Activated naive CD4-positive, alpha-beta T cell treated with anti-CD3 and anti-CD28 coated beads, Interleukin-2, amount 50 U/mL, for 72 hours (primary cell): ENCODE data around the gene IGF2BP2. TPM values are rescaled to one million over a fixed set of nuclear protein-coding genes. Genes with fewer than 3 reads are reported as not detected.
"Not testable (repeated sequence)": the region's sequence is repeated elsewhere in the genome, so short reads cannot be mapped to it uniquely, and the experiment has no call there.

ENCODE experiments used
- ATAC-seq, 2 donors: fragments of 150-1000 bp; cut with Tn5 transposase; 2 replicates each; pipeline ENCODE4 v1.10.0; 2021; ENCODE audit warnings: mild to moderate bottlenecking in 2 of 2, moderate library complexity in 2 of 2
- DNase-seq, 2 donors: peaks; one replicate each; pipeline ENCODE4 v3.0.0; 2021 to 2022; ENCODE audit warnings: low spot score in 2 of 2
- H3K27ac Mint-ChIP-seq, 2 donors: one replicate each; pipeline ENCODE4 v1.8.0; 2022; ENCODE audit warnings: mild to moderate bottlenecking in 2 of 2, mixed read lengths in 2 of 2
- H3K36me3 Mint-ChIP-seq, 2 donors: one replicate each; pipeline ENCODE4 v1.8.0; 2022; ENCODE audit warnings: mixed read lengths in 2 of 2
- H3K9me3 Mint-ChIP-seq, 2 donors: one replicate each; pipeline ENCODE4 v1.8.0; 2022; ENCODE audit warnings: mixed read lengths in 2 of 2
- total RNA-seq, 2 donors: library from RNA; stranded (reverse); gene quantifications; one replicate each; pipeline ENCODE4 v1.2.3, GENCODE V29; 2022

Gene IGF2BP2
- total RNA-seq, result 1 to 10 TPM in 1 of 2 donors, under 1 TPM in 1; 0.46 to 2.9 TPM

DNA sequence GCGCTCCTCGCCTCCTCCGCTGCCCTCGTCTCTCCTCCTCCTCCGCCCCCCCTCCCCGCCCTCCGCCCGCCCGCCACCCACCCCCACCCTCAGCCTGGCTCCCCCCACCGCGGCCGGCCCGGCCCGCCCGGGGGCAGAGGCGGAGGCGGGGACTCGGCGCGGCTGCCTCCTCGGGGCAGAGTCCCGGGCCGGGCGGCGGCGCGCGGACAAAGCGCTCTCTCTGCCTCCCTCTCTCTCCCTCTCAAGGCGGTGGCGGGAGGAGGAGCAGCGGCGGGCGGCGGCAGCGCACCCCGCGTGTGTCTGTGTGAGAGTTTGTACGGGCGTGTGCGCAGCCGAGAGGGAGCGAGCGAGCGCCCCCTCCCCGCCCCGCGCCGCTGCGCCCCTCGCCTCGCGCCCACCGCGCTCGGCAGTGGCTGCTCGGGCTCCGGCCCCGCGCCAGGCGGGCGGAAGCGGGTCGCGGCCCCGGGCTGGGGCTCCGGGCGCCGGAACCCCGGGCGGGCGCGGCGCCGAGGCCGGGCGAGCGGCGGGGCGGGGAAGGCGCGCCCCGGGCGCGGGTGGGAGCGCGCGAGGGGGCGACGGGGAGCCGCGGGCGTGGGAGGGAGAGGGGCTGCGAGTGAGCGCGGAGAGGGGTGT is at the start of gene IGF2BP2:
TSS of gene IGF2BP2 (minus strand) at position 37 of the 633 bp plus-strand sequence. CDS start 82 bp downstream, outside the sequence.
- peak; percentile 81 to 87 for ATAC-seq
- H3K9me3 Mint-ChIP-seq, result no peaks in the 10 kb centered on the region
- no peak within 1 kb of the TSS for H3K27ac Mint-ChIP-seq
- H3K36me3 Mint-ChIP-seq, result peaks cover 0 to 12% of the 10 kb centered on the region in 2 donors
- peak in 1 of 2 donors; percentile 57 for DNase-seq

DNA sequence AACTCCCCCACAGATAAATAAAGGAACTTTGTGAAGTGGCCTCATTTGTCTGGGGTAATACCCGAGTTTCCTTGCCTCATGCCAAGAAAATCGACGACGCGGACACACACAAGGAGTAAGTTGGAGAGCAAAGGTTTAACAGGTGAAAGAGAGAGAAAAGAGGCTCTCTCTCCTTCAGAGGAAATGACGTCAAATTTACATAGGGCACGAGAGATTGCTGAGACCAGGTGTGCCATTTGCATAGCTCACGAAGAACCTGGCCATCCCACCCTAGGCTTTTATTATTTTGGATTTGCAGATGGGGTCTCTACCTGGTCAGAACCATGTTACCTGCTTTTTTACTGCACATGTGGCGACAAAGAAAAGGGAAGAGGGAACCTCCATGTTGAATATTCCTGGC is 49.3 kb upstream of the IGF2BP2 start:
- Mint-ChIP-seq H3K9me3 (no peaks in the 10 kb centered on the region), H3K27ac (no peak overlapping the region), H3K36me3 (no peaks in the 10 kb centered on the region)
- ATAC-seq (no peak), DNase-seq (no peak)

DNA sequence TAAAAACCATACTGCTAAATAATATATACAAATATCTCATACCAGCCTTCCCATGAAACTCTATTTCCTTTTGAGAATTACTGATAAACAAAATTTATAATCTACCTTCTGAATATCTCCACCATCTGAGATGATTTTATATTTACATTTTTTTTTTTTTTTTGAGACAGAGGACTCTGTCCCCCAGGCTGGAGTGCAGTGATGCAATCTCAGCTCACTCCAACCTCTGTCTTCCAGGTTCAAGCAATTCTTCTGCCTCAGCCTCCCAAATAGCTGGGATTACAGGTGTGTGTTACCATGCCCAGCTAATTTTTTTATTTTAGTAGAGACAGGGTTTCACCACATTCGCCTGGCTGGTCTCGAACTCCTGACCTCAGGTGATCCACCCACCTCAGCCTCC is 42.8 kb upstream of the IGF2BP2 start:
- no peak for DNase-seq
- H3K27ac Mint-ChIP-seq, result no peak overlapping the region
- H3K9me3 Mint-ChIP-seq, result no peaks in the 10 kb centered on the region
- ATAC-seq, result no peak
- no peaks in the 10 kb centered on the region for H3K36me3 Mint-ChIP-seq

- Mint-ChIP-seq H3K27ac (no peak overlapping the region), H3K36me3 (no peaks in the 10 kb centered on the region), H3K9me3 (no peaks in the 10 kb centered on the region)
- ATAC-seq (no peak), DNase-seq (no peak)
Measured at GRCh38 chr3:185866995-185867394, 42.2 kb upstream of the IGF2BP2 start.

GRCh38 chr3:185866555-185866954 is 41.7 kb upstream of the IGF2BP2 start:
- H3K9me3 Mint-ChIP-seq, result no peaks in the 10 kb centered on the region
- ATAC-seq (no peak), DNase-seq (no peak)
- H3K27ac Mint-ChIP-seq, result no peak overlapping the region
- H3K36me3 Mint-ChIP-seq, result no peaks in the 10 kb centered on the region

DNA sequence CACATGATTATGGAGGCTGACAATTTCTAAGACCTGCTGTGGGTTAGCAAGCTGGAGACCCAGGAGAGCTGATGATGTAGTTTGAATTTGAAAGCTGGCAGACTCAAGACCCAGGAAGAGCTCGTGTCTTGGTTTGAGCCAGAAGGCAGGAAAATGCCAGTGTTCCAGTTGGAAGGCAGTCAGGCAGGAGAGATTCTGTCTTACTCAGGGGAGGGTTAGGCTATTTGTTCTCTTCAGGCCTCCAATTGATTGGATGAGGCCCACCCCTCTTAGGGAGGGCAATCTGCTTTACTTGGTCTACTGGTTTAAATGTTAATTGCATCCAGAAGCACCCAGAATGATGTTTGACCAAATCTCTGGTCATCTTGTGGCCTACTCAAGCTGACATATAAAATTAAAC is 40.4 kb upstream of the IGF2BP2 start:
- H3K36me3 Mint-ChIP-seq, result no peaks in the 10 kb centered on the region
- DNase-seq, result no peak
- no peak overlapping the region for H3K27ac Mint-ChIP-seq
- no peaks in the 10 kb centered on the region for H3K9me3 Mint-ChIP-seq
- ATAC-seq, result no peak

GRCh38 chr3:185864767-185865166 is 39.9 kb upstream of the IGF2BP2 start:
- ATAC-seq, result no peak
- no peaks in the 10 kb centered on the region for H3K36me3 Mint-ChIP-seq
- no peak overlapping the region for H3K27ac Mint-ChIP-seq
- DNase-seq, result no peak
- no peaks in the 10 kb centered on the region for H3K9me3 Mint-ChIP-seq

GRCh38 chr3:185862920-185863319 is 38.1 kb upstream of the IGF2BP2 start:
- H3K9me3 Mint-ChIP-seq, result no peaks in the 10 kb centered on the region
- DNase-seq (no peak), ATAC-seq (no peak)
- no peaks in the 10 kb centered on the region for H3K36me3 Mint-ChIP-seq
- no peak overlapping the region for H3K27ac Mint-ChIP-seq

GRCh38 chr3:185859294-185859972 is 34.6 kb upstream of the IGF2BP2 start:
- ATAC-seq, result no peak
- peaks cover 3 to 10% of the 10 kb centered on the region in 2 donors for H3K9me3 Mint-ChIP-seq
- DNase-seq, result no peak
- no peak overlapping the region for H3K27ac Mint-ChIP-seq
- H3K36me3 Mint-ChIP-seq, result no peaks in the 10 kb centered on the region

DNA sequence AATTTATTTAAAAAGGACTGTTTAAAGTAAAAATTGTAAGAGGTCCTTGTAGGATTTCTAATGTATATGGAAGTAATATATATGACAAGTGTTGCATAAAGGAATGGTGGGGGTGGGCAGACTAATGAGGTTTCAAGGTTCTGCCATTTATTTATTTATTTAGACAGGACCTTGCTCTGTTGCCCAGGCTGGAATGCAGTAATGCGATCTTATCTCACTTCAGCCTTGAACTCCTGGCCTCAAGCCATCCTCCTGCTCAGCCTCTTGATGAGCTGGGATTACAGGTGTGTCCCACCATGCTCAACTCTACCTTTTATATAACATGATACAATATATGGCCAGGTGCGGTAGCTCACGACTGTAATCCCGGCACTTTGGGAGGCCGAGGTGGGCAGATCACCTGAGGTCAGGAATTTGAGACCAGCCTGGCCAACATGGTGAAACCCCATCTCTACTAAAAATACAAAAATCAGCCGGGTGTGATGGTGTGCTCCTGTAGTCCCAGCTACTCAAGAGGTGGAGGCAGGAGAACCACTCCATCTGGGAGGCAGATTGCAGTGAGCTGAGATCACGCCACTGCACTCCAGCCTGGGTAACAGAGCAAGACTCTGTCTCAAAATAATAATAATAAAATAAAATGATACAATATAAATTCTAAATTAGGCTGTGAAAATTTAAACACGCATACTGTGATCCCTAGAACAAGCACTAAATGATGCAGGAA is 33.8 kb upstream of the IGF2BP2 start:
- no peak for DNase-seq
- no peaks in the 10 kb centered on the region for H3K36me3 Mint-ChIP-seq
- ATAC-seq, result no peak
- H3K27ac Mint-ChIP-seq, result no peak overlapping the region
- H3K9me3 Mint-ChIP-seq, result peaks cover 3 to 10% of the 10 kb centered on the region in 2 donors

DNA sequence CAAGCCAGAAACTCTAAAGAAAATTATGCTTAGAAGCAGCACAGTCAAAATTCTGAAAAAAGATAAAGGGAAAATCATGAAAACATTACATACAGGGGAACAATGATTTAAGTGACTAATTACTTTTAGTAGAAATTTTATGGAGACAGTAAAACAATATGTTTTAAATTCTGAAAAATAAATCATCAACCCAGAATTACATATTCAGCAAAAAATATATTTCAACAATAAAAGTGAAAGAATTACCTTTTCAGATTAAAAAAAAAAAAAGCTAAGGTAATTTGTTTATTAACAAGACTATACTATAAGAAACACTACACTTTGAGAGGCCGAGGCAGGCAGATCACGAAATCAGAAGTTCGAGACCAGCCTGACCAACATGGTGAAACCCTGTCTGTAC is 32.4 kb upstream of the IGF2BP2 start:
- ATAC-seq, result no peak

DNA sequence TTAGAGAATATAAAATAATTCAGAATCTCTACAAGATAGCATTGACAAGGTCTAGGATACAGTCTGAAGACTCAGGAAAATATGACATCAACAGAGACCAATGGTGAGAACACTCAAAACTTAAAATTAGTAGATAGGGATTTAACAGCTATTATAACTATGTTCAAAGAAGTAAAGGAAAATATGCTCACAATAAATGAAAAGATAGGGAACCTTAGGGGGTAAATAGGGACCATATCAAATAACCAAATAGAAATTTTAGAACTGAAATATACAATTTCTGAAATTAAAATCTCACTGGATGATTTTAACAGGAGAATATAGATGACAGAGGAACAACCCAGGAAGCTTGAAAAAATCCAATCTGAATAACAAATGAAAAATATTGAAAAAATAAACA is 31.8 kb upstream of the IGF2BP2 start:
- ATAC-seq (no peak), DNase-seq (no peak)
- Mint-ChIP-seq H3K36me3 (no peaks in the 10 kb centered on the region), H3K9me3 (peaks cover 3 to 10% of the 10 kb centered on the region in 2 donors), H3K27ac (no peak overlapping the region)

More for the DNA sequence above, 32.4 kb upstream of the IGF2BP2 start:
- no peak for DNase-seq
- no peak overlapping the region for H3K27ac Mint-ChIP-seq
- H3K36me3 Mint-ChIP-seq, result no peaks in the 10 kb centered on the region
- H3K9me3 Mint-ChIP-seq, result peaks cover 3 to 10% of the 10 kb centered on the region in 2 donors

GRCh38 chr3:185853771-185854170 is 28.9 kb upstream of the IGF2BP2 start:
- not testable (repeated sequence) for ATAC-seq, H3K27ac Mint-ChIP-seq, DNase-seq, H3K36me3 Mint-ChIP-seq
- peaks cover 3 to 10% of the 10 kb centered on the region in 2 donors for H3K9me3 Mint-ChIP-seq

DNA sequence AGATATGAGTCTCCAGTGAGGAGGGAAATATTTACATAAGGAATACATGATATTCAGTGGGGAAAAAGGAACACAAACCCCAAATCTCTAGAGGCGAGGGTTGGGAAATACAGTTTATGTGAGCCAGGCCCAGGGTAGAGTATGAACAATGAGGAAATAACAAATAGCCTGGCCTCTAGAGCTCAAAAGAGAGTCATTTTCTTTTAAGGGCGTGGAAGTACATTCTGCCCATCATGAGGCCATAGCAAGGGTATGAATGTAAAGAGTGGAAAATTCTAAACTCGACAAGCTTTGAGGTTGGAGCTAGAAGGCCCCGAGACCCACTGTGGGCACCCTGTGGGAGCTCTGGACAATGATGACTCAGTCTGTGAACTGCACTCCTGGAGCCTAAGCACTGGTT is 27.8 kb upstream of the IGF2BP2 start:
- no peak overlapping the region for H3K27ac Mint-ChIP-seq
- no peaks in the 10 kb centered on the region for H3K36me3 Mint-ChIP-seq
- ATAC-seq (no peak), DNase-seq (no peak)
- H3K9me3 Mint-ChIP-seq, result peaks cover 3 to 10% of the 10 kb centered on the region in 2 donors

GRCh38 chr3:185851959-185852358 is 27.1 kb upstream of the IGF2BP2 start:
- H3K36me3 Mint-ChIP-seq, result no peaks in the 10 kb centered on the region
- DNase-seq (no peak), ATAC-seq (no peak)
- H3K27ac Mint-ChIP-seq, result no peak overlapping the region
- H3K9me3 Mint-ChIP-seq, result peaks cover 3 to 9% of the 10 kb centered on the region in 2 donors

DNA sequence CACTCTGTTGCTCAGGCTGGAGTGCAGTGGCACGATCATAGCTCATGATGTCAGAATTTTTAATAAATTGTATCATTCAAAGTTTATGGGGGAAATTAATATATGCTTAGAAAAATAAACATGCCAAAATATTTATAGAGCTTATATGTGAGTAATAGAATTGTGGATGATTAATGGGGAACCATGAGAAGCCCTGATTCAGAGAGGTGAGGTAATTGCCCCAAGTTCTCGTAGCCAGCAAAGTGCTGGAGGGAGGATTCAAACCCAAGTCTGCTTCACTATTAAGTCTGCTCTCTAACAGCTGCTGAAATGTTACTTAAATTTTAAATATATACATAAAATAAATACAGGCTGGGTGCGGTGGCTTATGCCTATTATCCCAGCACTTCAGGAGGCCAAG is 26.2 kb upstream of the IGF2BP2 start:
- no peak for DNase-seq
- no peak for ATAC-seq
- no peaks in the 10 kb centered on the region for H3K36me3 Mint-ChIP-seq
- peaks cover 2 to 3% of the 10 kb centered on the region in 2 donors for H3K9me3 Mint-ChIP-seq
- H3K27ac Mint-ChIP-seq, result no peak overlapping the region

DNA sequence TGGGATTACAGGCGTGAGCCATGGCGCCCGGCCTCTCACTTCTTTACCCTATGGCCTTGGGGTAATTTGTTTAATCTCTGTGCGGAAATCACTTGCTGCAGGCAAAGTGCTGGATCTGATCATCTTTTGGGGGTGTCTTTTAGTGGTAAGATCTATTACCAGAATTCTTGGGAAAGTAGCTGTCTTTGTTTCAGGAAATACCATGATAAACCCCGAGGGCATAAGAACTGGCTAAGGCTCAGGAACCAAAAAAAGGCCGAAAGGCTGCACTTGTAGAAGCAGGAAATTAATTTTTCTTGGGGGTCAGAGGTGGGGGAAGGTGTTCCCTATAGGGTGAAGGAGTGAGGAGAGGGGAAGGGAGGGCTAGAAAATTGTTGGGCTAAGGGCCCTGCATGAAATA is 22.7 kb upstream of the IGF2BP2 start:
- ATAC-seq (no peak), DNase-seq (no peak)
- no peaks in the 10 kb centered on the region for H3K36me3 Mint-ChIP-seq
- H3K27ac Mint-ChIP-seq, result no peak overlapping the region
- no peaks in the 10 kb centered on the region for H3K9me3 Mint-ChIP-seq
